Measurements from ENCODE around the gene SEC14L5.

GRCh38 chr16:5059386-5060072 is 101.4 kb downstream of the SEC14L5 start:
- TF ChIP-seq, protein P1, sequence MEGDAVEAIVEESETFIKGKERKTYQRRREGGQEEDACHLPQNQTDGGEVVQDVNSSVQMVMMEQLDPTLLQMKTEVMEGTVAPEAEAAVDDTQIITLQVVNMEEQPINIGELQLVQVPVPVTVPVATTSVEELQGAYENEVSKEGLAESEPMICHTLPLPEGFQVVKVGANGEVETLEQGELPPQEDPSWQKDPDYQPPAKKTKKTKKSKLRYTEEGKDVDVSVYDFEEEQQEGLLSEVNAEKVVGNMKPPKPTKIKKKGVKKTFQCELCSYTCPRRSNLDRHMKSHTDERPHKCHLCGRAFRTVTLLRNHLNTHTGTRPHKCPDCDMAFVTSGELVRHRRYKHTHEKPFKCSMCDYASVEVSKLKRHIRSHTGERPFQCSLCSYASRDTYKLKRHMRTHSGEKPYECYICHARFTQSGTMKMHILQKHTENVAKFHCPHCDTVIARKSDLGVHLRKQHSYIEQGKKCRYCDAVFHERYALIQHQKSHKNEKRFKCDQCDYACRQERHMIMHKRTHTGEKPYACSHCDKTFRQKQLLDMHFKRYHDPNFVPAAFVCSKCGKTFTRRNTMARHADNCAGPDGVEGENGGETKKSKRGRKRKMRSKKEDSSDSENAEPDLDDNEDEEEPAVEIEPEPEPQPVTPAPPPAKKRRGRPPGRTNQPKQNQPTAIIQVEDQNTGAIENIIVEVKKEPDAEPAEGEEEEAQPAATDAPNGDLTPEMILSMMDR (IDR thresholded peaks at IDR 0.05 in 8 of 11, conservative IDR thresholded peaks at IDR 0.05 in 3 of 11), result no peak
- no peak for TF ChIP-seq POLR2AphosphoS5 (IDR thresholded peaks at IDR 0.05)
- no peak for TF ChIP-seq POLR2A (IDR thresholded peaks at IDR 0.05)

Measured in spleen (tissue), 7 donors.